ENCODE data around the gene MELK.

- TF ChIP-seq POLR2A (IDR thresholded peaks at IDR 0.05) (no peak), CTCF (IDR thresholded peaks at IDR 0.05) (no peak), POLR2AphosphoS5 (IDR thresholded peaks at IDR 0.05) (no peak)
These were observed 5.9 kb upstream of the MELK start for GRCh38 chr9:36566813-36567221.

Measured in breast epithelium (tissue), 3 donors.